ENCODE results near the gene ACTRT2.

The ACTRT2 gene

DNA sequence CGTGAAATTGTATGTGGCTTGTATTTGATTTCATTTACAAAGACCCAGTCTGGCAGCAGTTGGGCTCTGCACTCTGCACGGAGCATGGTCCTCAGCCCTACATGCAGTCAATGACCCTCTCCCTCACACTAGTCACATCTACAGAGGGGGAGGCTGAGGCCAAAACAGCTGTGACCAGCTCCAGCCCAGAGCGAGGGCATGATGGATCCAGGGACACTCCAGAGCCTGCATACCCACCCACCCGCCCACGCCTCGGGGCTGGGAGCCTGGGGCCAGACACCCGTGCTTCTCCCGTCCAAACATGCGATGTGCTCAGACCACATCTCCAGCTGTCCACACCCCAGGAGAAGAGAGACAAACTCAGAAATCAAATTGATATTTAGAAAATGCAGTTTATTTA lies 33.8 kb downstream of the ACTRT2 start:
- no peak for DNase-seq

DNA sequence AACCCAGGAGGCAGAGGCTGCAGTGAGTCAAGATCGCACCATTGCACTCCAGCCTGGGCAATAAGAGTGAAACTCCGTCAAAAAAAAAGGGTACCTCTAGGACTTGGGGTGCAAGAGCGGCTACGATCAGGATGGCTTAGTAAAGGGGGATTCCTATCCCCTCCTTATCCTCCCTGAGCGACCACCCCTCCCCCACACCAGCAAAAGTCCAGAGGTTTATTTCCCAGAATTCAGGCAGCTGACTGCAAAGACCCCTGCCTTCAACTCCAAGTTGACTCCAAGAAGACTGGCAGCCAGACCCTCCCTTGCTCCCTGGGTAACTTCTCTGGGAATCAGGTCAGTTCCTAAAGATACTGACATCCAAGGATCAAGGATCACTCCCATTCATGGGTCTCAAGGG lies 35.4 kb downstream of the ACTRT2 start:
- DNase-seq = no peak

- no peak for DNase-seq
Measured at GRCh38 chr1:3058263-3059030, 37.2 kb downstream of the ACTRT2 start.

GRCh38 chr1:3060127-3060526 lies 38.9 kb downstream of the ACTRT2 start:
- DNase-seq = no peak

DNA sequence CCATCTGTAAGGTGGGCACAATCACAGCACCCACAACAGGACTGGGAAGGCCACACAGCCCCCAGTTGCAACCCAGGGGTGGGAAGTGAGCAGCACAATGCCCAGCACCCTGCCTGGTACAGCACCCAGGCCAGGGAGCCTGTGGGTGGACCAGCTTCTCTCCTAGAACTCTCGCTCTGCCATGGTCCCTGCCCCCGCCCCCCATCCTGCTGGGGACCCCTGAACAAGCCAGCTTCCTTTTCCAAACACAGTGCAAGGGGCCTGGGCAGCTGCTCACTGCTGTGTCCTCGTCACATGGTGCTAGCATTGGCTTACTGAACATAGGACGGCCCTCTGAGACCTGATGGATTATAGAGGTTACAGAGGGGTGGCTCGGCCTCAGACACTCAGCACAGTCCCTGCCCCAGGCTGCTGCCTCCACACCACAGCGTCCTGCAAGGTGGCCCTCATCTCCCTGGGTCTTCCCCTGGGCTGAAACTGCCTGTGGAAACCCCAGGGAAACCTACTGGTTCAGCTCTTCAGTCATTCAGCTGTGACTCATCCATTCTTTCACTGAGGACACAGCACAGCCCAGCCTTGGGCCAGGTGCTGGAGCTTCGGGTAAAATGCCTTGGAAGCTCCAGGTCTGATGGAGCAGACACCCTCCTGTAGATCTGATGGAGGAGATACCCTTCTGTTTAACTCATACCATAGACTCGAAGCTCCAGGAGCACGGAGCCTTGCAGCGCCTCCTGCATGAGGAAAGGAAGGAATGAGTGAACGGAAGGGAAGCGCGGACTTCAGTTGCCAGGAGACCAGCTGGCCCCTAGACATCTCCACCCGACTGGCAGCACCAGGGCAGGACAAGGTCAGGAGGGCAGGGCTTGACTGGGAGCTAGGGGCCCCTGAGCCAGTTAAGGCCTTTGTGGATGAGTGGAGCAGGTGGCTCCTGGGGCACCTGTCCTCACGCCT lies 39.6 kb downstream of the ACTRT2 start:
- no peak for DNase-seq

DNA sequence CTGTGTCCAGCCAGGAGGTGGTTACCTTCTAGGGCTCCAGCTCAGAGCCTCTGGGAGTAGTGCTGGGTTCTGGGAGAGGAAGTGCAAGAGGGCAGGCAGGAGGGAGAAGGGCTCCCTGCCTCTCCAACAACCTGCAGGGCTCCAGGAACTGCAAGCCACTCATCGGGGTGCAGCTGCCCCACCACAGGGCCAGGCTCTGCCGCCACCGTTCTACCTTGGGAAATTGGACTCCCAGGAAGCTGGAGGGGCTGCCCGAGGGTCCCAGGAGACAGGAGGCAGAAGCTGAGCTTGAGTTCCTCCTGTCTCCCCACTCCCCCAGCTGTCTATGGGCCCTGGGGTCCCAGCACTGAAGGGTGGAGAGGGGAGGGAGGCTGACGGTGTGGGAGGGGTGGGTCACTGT lies 40.3 kb downstream of the ACTRT2 start:
- no peak for DNase-seq

DNA sequence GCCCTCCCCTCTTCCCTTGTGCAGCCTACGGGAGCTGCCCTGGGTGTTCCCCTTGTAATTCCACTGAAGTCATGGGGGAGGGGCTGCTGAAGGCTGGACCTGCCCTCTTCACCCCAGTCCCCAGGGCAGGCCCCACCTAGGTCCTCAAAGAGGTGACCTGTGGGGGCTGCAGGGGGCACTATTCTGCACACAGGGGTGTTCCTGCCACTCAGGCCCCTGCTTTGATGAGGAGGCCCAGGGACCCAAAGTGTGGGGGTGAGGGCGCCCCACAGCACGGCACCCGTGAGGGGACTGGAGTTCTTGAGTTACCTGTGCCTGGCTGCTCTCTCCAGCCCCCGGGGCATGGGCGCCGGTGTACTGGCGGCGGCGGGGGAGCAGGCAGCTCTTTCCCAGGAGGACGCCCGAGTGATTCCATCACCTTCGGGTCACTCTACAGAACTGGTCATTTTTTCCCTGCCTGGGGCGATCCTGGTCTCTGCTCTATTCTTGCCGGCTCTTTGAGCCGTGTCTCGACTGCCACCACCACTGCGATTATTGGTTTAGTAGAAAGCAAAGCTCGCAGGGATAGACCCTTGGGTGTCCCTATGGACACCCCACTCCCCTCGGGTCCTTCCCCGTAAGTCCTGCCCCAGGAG lies 40.8 kb downstream of the ACTRT2 start:
- DNase-seq = no peak

DNA sequence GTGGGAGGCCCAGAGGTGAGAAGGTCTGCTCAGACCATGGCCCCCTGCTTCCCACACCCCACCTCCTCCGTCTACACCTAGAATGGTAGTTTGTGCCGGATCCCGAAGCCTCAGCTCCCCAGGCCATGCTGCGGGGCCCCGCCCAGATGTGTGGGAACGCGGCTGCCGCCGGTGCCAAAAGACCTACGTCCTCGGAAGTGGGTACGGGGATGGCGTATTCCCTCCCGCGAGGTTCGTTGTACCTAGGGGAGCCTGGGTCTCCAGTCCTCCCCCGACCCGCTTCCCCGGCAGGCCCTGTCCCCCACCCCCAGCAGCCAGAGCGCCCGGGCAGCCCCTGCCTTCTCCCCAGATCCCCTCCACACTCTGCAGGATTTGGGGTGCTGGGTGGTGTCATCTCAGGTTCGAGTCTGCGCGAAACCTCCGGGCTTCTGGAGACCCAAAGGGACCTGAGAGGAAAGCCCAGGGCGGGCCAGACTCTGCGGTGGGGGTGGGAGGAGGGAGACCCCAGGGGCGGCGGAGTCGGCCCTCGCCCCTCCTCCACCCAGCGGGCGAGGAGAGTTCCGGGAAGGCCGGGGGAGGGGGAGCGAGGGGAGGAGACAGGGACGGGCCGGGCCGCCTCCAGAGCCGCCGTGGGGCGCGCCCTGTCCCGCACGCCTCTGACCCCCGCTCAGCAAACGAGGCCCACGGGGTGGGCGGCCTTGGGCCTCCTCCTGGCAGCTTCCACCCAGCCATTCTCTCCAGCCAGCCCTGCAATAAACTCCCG lies 41.5 kb downstream of the ACTRT2 start:
- no peak for DNase-seq

DNA sequence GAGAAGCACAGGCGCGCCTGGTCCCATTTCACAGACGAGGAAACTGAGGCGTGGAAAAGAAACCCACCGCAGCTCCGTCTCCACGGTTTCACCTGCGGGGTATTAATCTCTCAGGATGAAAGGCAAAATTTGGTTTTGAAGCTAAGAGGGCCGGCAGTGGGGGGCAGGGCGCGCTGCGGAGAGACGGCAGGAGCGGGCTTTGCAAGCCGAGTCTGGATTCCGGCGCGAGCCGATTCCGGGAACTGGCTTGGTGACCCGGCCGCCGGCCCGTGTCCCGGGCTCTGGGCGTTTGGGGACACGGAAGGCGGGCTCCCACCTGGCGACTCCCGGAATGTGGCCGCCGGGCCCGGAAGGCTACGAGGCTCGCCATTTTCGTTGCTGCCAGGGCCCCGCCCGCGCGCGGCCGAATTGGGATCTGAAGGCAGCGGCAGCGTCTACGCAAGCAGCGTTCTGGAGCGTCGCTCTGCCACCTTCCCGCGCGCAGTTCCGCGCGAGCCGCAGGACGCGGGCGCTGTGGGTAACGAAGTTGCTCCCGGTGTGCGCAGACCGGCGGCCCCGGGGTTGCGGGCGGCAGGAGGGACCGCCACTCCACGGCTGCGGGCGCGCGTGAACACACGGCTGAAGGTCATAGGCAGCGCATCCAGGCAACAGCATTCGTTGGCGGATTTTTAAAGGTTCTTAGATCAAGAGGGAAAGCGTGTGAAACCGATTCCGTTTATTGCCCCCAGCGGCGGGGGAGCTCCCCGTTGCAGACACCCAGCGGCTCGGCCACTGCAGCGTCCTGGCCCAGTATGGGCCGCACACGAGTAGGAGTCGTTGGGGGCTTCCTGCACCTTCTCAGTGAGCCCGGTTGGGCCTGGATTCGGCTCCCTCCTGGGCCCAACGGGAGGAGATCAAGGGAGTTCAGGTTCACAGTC lies 42.4 kb downstream of the ACTRT2 start:
- DNase-seq = no peak

DNA sequence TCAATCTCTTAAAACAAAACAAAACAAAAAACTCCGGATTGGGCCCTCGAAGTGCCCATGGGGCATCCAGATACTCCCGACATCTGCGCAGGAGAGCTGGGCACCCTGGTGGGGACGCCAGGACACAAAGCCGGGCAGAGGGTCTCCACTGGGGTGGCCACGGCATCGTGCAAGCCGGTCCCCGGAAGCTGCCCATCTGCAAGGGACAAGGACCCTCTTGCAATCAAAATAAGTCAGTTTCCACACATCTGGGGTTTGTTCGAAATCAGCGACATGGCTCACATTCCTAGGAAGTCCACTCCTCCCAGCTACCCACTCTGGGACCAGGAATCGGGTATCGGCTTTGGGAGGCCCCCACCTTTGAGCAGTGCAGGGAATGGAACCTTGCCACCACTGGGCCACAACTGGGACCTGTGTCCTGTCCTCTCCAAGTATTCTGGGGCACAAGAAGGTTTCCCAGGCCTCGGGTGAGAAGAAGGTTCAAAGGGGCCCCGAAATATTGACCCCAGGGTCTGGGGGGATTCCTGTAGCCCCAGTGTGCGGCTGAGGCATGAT lies 43.1 kb downstream of the ACTRT2 start:
- no peak for DNase-seq

- DNase-seq = no peak
Measured at GRCh38 chr1:3064901-3065300, 43.6 kb downstream of the ACTRT2 start.

GRCh38 chr1:3065396-3065795 lies 44.1 kb downstream of the ACTRT2 start:
- DNase-seq = no peak

DNA sequence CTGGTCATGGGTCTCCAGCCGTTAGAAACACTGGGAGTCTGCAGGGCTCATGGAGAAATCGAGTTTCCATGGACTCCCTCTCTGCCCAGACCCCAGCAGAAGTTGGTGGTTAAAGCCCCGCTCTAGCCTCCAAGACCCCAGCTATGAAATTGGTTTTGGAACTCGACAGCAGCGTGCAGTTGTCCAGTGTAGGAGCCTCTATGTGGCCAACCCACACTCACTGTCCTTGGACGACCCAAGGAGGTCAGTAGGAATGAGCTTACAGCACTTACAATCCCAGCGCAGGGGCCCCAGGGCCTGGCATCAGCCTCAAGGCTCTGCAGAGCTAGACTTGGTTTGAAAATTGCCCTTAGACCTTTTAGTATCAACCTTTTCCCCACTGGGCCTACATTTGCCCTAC lies 44.5 kb downstream of the ACTRT2 start:
- DNase-seq = no peak

- DNase-seq = no peak
Measured at GRCh38 chr1:3066250-3066711, 45.0 kb downstream of the ACTRT2 start.

GRCh38 chr1:3066826-3067225 lies 45.6 kb downstream of the ACTRT2 start:
- no peak for DNase-seq

DNA sequence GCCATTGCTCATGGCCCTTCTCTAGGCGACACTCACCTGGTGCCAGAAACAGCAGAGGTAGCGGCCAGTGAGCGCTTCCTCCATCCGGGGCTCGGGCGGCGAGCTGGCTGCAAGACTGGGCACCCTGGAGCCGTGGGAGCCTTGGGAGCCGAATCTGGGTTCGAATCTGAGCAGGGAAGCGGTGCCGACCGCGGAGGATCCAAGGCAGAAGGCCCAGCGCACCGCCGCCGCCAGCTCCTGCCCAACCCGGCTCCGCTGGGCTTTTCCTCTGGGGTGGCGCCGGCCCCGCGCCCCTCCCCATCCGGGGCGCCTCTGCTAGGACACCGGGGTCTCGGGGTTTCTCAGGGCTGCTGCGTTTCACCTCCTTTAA lies 46.0 kb downstream of the ACTRT2 start:
- DNase-seq = no peak

DNA sequence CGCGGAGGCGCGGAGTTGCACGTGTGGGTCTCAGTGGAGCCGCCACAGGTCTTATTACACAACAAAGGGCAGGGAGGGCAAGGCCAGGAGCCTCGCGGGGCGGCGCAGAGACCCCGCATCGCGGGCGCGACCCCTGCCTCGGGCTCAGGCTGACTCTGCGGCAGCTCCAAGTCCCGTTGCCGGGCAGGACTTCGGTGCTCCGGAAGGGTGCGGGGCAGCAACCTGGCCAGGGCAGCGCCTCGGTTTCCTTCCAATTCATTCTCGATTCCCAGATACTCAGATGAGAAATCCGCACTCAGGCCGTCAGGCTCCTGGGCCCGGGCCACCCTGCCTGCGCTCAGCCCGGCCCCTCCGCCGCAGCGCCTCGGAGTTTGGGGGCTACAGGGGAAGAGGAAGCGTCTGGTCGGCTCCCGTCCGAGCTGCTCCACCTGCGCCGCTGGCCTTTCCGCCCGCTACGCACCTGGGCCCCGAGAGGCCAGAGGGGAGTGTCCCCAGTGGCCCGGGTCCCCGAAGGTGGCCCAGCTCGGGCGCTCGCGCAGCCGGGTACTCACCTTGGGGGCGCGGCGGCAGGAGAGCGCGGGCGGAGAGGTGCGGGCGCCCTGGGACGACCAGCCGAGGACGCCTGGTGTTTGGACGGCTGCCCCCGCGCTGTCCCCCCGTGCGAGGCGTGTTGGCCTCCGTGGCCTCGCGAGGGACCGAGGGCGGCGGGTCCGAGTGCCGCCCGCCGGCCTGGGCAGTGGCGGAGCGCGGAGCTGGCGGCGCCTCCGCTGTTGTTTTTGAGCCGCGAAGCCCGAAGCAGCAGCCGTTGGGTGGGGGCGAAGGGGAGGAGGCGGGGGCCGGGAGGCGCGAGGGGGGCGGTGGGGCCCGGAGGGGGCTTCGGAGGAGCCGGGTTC lies 46.6 kb downstream of the ACTRT2 start:
- DNase-seq = no peak

DNA sequence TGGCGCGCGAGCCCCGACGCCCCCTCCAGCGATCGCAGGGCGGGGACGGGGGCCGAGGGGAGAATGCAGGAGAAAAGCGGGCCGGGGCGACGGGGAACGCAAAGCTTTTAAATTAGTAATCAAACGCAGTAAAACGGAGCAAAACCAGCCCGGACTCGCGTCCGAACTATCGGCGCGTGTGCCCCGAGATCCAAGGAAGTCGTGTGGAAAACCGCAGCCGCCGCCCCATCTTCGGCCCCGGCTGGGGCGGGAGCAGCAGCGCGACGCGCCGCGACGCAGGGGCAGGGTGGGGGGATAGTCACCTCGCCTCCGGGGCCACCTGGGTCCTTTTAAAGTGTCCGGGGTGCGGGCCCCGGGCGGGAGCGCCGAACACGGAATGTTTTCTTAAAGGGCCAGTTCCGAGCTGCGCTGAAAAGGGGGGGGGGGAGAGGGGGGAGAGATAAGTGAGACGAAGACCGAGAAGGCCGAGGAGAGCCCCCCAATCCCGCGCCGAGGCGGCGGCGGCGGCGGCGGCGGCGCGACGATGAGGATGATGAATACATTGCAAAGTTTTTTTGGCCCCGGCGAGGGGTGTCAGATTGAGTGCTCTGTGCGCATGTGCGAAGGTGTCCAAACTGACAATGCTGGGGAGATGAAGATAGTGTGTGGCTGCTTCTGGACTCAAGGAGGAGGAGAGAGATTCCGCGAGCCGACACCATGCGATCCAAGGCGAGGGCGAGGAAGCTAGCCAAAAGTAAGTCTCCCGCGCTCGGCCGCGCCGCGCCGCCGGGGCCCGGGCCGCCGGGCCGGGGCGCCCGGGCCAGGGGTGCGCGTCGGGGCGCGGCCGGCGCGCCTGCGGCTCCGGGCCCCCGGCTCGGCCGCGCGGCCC lies 47.5 kb downstream of the ACTRT2 start, which contains the start of gene PRDM16:
Gene PRDM16, plus strand, starts transcription at position 640 of the 868 bp plus-strand sequence. Its CDS starts 57 bp downstream, at position 697.
- peak; percentile 19 for DNase-seq

Measured in stimulated activated CD4-positive, alpha-beta T cell treated with anti-CD3 and anti-CD28 coated beads, Interleukin-1b, Interleukin-23, amount 100 ng/mL, for 48 hours (primary cell).